ENCODE results near the gene CBR3. TPM values are rescaled to one million over a fixed set of nuclear protein-coding genes. Genes with fewer than 3 reads are reported as not detected.

CBR3 gene
- total and polyA plus RNA-seq, 7 experiments from 2014 or later, result 1.3 to 22.5 (median 5.6) TPM

DNA sequence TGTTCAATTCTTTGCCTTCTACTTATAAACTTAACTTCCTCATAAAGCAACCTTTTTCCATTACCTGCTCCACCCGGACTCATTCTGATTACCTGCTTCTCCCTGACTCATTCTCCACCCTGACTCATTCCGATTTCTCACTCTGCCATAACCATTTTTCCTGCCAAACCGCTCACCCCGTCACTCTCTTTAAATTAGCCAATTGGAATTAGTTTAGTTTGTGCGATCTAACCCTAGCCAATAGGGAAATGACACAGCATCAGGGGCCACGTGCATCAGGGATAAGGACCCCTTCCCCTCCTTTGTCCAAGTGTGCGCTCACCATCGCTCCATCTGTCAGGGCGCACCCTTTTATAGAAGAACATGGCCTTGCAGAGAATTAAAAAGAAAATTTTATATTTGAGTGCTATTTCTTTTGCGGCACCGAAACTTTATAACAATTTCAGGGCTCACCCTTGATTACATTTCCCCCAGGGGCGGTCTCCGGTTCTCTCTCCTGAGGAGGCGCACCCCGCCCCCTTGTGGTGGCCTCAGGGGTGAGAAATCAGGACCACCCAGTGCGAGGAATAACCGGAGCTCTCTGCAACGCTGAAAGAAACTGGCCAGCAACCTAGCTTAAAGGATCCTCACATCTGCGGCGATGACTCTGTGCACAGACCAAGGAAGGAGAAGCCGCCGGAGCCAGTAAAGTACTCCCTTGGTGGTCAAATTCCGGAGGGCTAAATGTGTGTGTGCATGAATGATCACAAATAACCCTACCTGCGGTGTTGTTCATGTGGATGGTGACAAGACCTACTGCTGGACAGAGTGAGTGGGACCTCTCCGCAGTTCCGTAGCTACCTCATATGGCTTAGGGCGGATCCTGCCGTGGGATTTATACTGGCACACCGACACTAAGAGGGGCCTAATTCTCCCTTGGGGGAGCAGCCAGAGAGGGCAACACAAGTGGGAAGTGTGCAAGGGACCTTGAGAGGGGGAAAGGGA, 30.3 kb upstream of the CBR3 start:
- ATAC-seq (peak; percentile 73), DNase-seq (peak; percentile 31 to 64 (median 44))
- H3K27me3 ChIP-seq (ENCODE audit: control insufficient read depth in 2 of 2, insufficient read depth in 2 of 2, low read length in 2 of 2), result peaks cover 0 to 3% of the 10 kb centered on the region in 2 donors
- no peaks in the 10 kb centered on the region for H3K9me3 ChIP-seq (ENCODE audit: control insufficient read depth in 2 of 3, low read length in 3 of 3)
- no peak overlapping the region for H3K4me3 ChIP-seq (ENCODE audit: low read length)
- H3K27ac ChIP-seq (ENCODE audit: low read depth, low read length), result no peak overlapping the region
- H3K4me3 Mint-ChIP-seq, result peak overlapping the region in 9 of 10 donors; percentile 0 to 72 (median 45)
- H3K36me3 Mint-ChIP-seq, result peaks cover 0 to 4% (median 0%) of the 10 kb centered on the region in 5 donors
- peaks cover 0 to 2% (median 0%) of the 10 kb centered on the region in 11 donors for H3K9me3 Mint-ChIP-seq
- peak overlapping the region in 3 of 9 donors; percentile 21 to 38 (median 36) for H3K27ac Mint-ChIP-seq
- peaks cover 3 to 12% (median 9%) of the 10 kb centered on the region in 7 donors for H3K4me1 Mint-ChIP-seq
- peaks cover 28 to 58% (median 33%) of the 10 kb centered on the region in 5 donors for H3K27me3 Mint-ChIP-seq
- no peaks in the 10 kb centered on the region for H3K4me1 ChIP-seq (ENCODE audit: control insufficient read depth in 2 of 2, insufficient read depth in 2 of 2, low read length in 2 of 2)
- ChIA-PET POLR2A (no interaction called here), CTCF (interaction anchor here (0.7 to 1.0 kb wide), 3 partner anchors 9 to 54 kb away, joined by 3 to 4 read pairs (median 3); partner anchors contain the start of gene SETD4)
- intact Hi-C loops (cut with micrococcal nuclease), result loop anchor here (1.0 kb wide), 1 partner anchor 44 kb away; the partner anchor contains the start of gene SETD4 (in 2 of the 2)
- H3K36me3 ChIP-seq (ENCODE audit: control insufficient read depth in 2 of 3, insufficient read depth in 3 of 3, low read length in 3 of 3), result no peaks in the 10 kb centered on the region

DNA sequence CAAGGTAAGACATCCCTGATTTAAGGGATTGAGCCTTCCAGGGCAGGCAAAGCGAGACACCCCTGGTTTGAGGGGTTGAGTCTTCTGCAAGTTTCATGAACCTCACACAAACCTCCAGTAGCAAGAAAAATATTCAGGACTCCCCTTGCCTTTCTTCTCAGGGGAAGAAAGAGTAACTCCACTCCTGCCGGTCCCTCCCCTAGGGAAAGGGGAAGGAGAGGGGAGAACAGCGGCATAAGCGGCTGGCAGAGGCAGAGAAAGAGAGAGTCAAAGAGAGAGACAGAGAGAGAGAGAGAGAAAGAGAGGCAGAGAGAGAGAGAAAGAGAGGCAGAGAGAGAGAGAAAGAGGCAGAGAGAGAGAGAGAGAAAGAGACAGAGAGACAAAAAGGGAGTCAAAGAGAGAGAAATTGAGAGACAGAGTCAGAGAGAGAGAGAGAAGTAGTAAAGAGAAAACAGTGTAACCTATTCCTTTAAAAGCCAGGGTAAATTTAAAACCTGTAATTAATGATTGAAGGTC, 29.5 kb upstream of the CBR3 start:
- no peak overlapping the region for H3K4me3 ChIP-seq (ENCODE audit: low read length)
- Mint-ChIP-seq H3K27me3 (peaks cover 28 to 62% (median 33%) of the 10 kb centered on the region in 5 donors), H3K27ac (peak overlapping the region in 1 of 9 donors; percentile 45), H3K9me3 (peaks cover 0 to 2% (median 0%) of the 10 kb centered on the region in 11 donors), H3K4me1 (peaks cover 3 to 12% (median 9%) of the 10 kb centered on the region in 7 donors), H3K36me3 (peaks cover 0 to 4% (median 0%) of the 10 kb centered on the region in 5 donors), H3K4me3 (peak overlapping the region in 1 of 10 donors; percentile 61)
- no peak for ATAC-seq
- H3K36me3 ChIP-seq (ENCODE audit: control insufficient read depth in 2 of 3, insufficient read depth in 3 of 3, low read length in 3 of 3), result no peaks in the 10 kb centered on the region
- ChIA-PET CTCF (interaction anchor here (0.7 to 1.0 kb wide), 3 partner anchors 10 to 55 kb away, joined by 3 to 4 read pairs (median 3); partner anchors contain the start of gene SETD4), POLR2A (no interaction called here)
- no peak overlapping the region for H3K27ac ChIP-seq (ENCODE audit: low read depth, low read length)
- H3K9me3 ChIP-seq (ENCODE audit: control insufficient read depth in 2 of 3, low read length in 3 of 3), result no peaks in the 10 kb centered on the region
- intact Hi-C loops (cut with micrococcal nuclease), result no loop called here
- H3K27me3 ChIP-seq (ENCODE audit: control insufficient read depth in 2 of 2, insufficient read depth in 2 of 2, low read length in 2 of 2), result peaks cover 0 to 3% of the 10 kb centered on the region in 2 donors
- DNase-seq, result no peak
- no peaks in the 10 kb centered on the region for H3K4me1 ChIP-seq (ENCODE audit: control insufficient read depth in 2 of 2, insufficient read depth in 2 of 2, low read length in 2 of 2)

DNA sequence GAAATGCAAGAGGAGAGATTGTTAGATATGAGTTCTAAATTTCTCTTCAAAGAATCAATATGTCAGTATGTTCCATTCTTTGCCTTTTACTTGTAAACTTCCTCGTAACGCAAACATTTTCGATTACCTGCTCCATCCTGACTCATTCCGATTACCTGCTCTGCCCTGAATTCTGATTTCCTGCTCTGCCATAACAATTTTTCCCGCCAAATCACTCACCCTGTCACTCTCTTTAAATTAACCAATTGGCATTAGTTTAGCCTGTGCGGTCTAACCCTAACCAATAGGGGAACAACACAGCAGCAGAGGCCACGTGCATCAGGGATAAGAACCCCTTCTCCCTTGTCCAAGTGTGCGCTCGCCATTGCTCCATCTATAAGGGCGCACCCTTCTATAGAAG, 25.0 kb upstream of the CBR3 start:
- H3K36me3 ChIP-seq (ENCODE audit: control insufficient read depth in 2 of 3, insufficient read depth in 3 of 3, low read length in 3 of 3), result no peaks in the 10 kb centered on the region
- peaks cover 11 to 43% (median 17%) of the 10 kb centered on the region in 5 donors for H3K27me3 Mint-ChIP-seq
- intact Hi-C loops (cut with micrococcal nuclease), result loop anchor here (5.0 to 10.0 kb wide), 6 partner anchors 68 to 1058 kb away; no protein-coding TSS in a partner anchor
- no peak overlapping the region for H3K27ac Mint-ChIP-seq
- ATAC-seq, result no peak
- H3K36me3 Mint-ChIP-seq, result no peaks in the 10 kb centered on the region
- no peak overlapping the region for H3K4me3 ChIP-seq (ENCODE audit: low read length)
- no peak for DNase-seq
- H3K9me3 ChIP-seq (ENCODE audit: control insufficient read depth in 2 of 3, low read length in 3 of 3), result no peaks in the 10 kb centered on the region
- no peaks in the 10 kb centered on the region for H3K27me3 ChIP-seq (ENCODE audit: control insufficient read depth in 2 of 2, insufficient read depth in 2 of 2, low read length in 2 of 2)
- no peak overlapping the region for H3K4me3 Mint-ChIP-seq
- peaks cover 14 to 26% (median 24%) of the 10 kb centered on the region in 7 donors for H3K4me1 Mint-ChIP-seq
- no peak overlapping the region for H3K27ac ChIP-seq (ENCODE audit: low read depth, low read length)
- H3K4me1 ChIP-seq (ENCODE audit: control insufficient read depth in 2 of 2, insufficient read depth in 2 of 2, low read length in 2 of 2), result peaks cover 0 to 17% of the 10 kb centered on the region in 2 donors
- ChIA-PET POLR2A (no interaction called here), CTCF (interaction anchor here (0.9 kb wide), 1 partner anchor 11 kb away, joined by 3 read pairs; no protein-coding TSS in a partner anchor)
- peaks cover 0 to 2% (median 0%) of the 10 kb centered on the region in 11 donors for H3K9me3 Mint-ChIP-seq

DNA sequence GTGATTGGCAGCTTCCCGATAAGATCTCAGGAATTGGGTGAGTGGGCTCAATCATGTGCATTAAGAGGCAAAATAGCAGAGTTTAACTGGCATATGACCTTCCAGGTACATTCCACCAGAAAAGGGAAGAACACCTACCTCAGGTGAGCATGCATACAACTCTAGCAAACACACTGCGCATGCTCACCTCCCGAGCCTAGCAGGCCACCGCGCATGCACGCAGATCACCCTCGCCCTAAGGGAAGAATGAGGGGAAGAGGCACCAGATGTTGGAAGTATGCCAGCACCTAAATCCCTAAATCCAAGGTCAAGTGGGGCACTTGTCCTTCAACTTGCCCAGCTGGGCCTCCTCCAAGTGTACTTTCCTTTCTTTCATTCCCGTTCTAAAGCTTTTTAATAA, 23.6 kb upstream of the CBR3 start:
- CTCF ChIA-PET, result no interaction called here
- Histone ChIP-seq H3K27me3 (ENCODE audit: control insufficient read depth in 2 of 2, insufficient read depth in 2 of 2, low read length in 2 of 2) (no peaks in the 10 kb centered on the region), H3K4me3 (ENCODE audit: low read length) (no peak overlapping the region), H3K4me1 (ENCODE audit: control insufficient read depth in 2 of 2, insufficient read depth in 2 of 2, low read length in 2 of 2) (peaks cover 0 to 19% of the 10 kb centered on the region in 2 donors), H3K9me3 (ENCODE audit: control insufficient read depth in 2 of 3, low read length in 3 of 3) (no peaks in the 10 kb centered on the region), H3K27ac (ENCODE audit: low read depth, low read length) (no peak overlapping the region), H3K36me3 (ENCODE audit: control insufficient read depth in 2 of 3, insufficient read depth in 3 of 3, low read length in 3 of 3) (no peaks in the 10 kb centered on the region)
- peaks cover 16 to 36% (median 28%) of the 10 kb centered on the region in 7 donors for H3K4me1 Mint-ChIP-seq
- peaks cover 0 to 30% (median 7%) of the 10 kb centered on the region in 5 donors for H3K27me3 Mint-ChIP-seq
- no peak overlapping the region for H3K4me3 Mint-ChIP-seq
- peak overlapping the region in 2 of 9 donors; percentile 38 to 67 for H3K27ac Mint-ChIP-seq
- H3K36me3 Mint-ChIP-seq, result no peaks in the 10 kb centered on the region
- ATAC-seq (no peak), DNase-seq (no peak)
- POLR2A ChIA-PET, result interaction anchor here (0.6 to 6.5 kb wide), 2 partner anchors 12 to 51 kb away, joined by 3 to 30 read pairs; partner anchors contain the start of gene SETD4
- peaks cover 0 to 2% (median 0%) of the 10 kb centered on the region in 11 donors for H3K9me3 Mint-ChIP-seq
- intact Hi-C loops (cut with micrococcal nuclease), result loop anchor here (5.0 to 10.0 kb wide), 6 partner anchors 69 to 1059 kb away; no protein-coding TSS in a partner anchor

DNA sequence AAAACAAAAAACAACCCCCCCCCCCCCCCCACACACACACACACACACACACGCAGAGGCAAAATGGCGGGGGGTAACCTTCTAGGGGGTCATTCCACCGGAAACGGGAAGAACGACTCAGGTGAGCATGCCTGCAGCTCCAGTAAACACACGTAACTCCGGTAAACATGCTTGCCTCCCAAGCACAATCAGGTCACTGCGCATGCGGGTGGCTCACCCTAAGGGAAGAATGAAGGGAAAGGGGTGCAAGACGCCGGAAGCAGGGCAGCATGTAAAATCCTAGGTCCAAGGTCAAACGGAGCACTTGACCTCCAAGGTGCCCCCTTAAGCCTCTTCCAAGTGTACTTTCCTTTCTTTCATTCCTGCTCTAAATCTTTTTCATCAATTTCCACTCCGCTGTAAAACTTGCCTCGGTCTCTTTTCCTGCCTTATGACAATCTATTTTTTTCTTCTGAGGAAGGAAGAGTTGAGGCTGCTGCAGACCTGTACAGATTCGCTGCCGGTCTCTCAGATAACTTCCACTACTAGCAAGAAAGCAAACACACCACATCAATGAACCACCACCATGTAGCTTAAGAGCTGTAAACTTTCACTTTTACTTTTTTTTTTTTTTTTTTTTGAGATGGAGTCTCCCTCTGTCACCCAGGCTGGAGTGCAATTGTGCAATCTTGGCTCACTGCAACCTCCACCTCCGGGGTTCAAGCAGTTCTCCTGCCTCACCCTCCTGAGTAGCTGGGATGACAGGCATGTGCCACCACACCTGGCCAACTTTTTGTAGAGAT, 21.0 kb upstream of the CBR3 start:
- peaks cover 16 to 45% (median 28%) of the 10 kb centered on the region in 7 donors for H3K4me1 Mint-ChIP-seq
- peak overlapping the region; percentile 72 for H3K27ac ChIP-seq (ENCODE audit: low read depth, low read length)
- peaks cover 0 to 10% (median 0%) of the 10 kb centered on the region in 5 donors for H3K27me3 Mint-ChIP-seq
- H3K9me3 ChIP-seq (ENCODE audit: control insufficient read depth in 2 of 3, low read length in 3 of 3), result peaks cover 0 to 4% (median 0%) of the 10 kb centered on the region in 3 experiments
- H3K4me3 ChIP-seq (ENCODE audit: low read length), result peak overlapping the region; percentile 64
- no peaks in the 10 kb centered on the region for H3K27me3 ChIP-seq (ENCODE audit: control insufficient read depth in 2 of 2, insufficient read depth in 2 of 2, low read length in 2 of 2)
- ChIA-PET POLR2A (interaction anchor here (0.6 to 6.5 kb wide), 6 partner anchors 10 to 176 kb away, joined by 3 to 30 read pairs (median 3); partner anchors contain the start of gene SETD4), CTCF (interaction anchor here (0.6 to 1.9 kb wide), 13 partner anchors 11 to 274 kb away, joined by 3 to 7 read pairs (median 3); partner anchors contain the start of gene SETD4)
- peak in 8 of 9 donors; percentile 49 to 90 (median 74) for DNase-seq
- peak overlapping the region; percentile 67 to 100 (median 88) for H3K4me3 Mint-ChIP-seq
- peak overlapping the region; percentile 85 to 98 (median 92) for H3K27ac Mint-ChIP-seq
- intact Hi-C loops (cut with micrococcal nuclease), result loop anchor here (1.0 to 10.0 kb wide), 13 partner anchors 21 to 1225 kb away; partner anchors contain the start of genes CBR3 (in 2 of the 2), RUNX1 (in 1 of the 2) and SETD4 (in 1 of the 2)
- H3K4me1 ChIP-seq (ENCODE audit: control insufficient read depth in 2 of 2, insufficient read depth in 2 of 2, low read length in 2 of 2), result peaks cover 0 to 19% of the 10 kb centered on the region in 2 donors
- H3K36me3 Mint-ChIP-seq, result no peaks in the 10 kb centered on the region
- peaks cover 0 to 2% (median 0%) of the 10 kb centered on the region in 11 donors for H3K9me3 Mint-ChIP-seq
- ATAC-seq, result peak; percentile 92
- H3K36me3 ChIP-seq (ENCODE audit: control insufficient read depth in 2 of 3, insufficient read depth in 3 of 3, low read length in 3 of 3), result no peaks in the 10 kb centered on the region
